GM12873 (cell line): ENCODE results near the gene SLCO2B1.

Experiments used
- TF ChIP-seq, protein P1 (sequence below): IDR thresholded peaks from 2 replicates; pipeline ENCODE4 v1.5.1; 2012; ENCODE audit warnings: low read depth, mild to moderate bottlenecking, moderate library complexity, low read length, control low read depth; ENCODE audit not compliant: insufficient read depth; ENCODE audit errors: missing control alignments

The SLCO2B1 gene

DNA sequence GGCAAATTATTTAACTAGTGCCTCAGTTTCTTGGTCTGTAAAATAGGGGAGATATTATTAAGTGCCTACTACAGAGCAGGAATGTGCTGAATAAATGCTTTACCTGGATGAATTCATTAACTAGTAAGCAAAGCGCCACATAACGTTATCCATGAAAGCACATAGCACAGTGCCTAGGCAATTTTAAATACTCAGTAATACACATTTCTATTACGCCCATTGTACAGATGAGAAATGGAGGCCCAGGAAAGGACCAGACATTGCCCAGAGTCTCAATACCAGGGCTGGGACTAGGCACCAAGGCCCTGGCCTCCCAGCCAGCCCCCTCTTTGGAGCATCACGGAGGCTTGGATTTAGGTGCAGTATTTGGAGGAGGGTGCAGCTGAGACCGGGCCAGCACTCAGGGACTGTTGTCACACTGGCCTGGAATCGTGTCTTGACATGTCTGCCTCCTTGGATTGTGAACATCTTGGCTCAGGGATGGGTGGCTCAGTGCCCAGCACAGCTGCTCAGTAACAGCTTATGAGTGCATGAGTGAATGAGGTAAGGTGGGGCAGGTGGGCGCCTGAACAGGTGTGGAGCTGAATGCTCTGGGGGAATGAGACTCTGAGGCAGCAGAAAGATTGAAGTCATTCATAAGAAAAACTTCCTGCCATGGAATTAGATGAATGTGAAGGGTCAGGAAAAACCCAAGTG lies 47.5 kb downstream of the SLCO2B1 start:
- TF ChIP-seq, protein P1, sequence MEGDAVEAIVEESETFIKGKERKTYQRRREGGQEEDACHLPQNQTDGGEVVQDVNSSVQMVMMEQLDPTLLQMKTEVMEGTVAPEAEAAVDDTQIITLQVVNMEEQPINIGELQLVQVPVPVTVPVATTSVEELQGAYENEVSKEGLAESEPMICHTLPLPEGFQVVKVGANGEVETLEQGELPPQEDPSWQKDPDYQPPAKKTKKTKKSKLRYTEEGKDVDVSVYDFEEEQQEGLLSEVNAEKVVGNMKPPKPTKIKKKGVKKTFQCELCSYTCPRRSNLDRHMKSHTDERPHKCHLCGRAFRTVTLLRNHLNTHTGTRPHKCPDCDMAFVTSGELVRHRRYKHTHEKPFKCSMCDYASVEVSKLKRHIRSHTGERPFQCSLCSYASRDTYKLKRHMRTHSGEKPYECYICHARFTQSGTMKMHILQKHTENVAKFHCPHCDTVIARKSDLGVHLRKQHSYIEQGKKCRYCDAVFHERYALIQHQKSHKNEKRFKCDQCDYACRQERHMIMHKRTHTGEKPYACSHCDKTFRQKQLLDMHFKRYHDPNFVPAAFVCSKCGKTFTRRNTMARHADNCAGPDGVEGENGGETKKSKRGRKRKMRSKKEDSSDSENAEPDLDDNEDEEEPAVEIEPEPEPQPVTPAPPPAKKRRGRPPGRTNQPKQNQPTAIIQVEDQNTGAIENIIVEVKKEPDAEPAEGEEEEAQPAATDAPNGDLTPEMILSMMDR: no peak

DNA sequence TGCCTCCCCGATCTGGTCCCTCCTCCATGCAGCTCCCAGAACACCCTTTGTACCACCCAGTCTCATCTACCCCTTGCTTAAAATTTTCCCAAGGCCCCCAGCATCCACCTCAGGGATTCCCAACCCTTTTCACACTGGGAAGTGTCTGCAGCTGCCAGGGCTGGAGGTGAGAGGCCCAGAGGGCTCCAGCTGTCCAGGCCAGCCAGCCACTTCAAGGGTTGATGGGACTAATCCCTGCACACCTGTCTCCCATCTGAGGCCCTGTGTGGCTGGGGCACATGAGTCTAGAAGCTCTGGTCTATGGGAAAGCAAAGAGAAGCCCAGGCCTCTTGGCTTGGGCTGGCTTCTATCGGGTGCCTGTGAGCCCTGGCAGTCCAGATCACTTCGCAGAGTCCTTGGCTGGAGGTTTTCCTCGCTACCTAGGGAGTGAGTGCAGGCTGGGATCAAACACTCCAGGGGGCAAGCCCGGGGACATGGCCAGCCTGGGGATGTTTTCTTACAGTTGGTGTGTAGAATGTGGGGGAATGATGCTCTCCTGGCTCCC lies 48.6 kb downstream of the SLCO2B1 start:
- TF ChIP-seq, protein P1: no peak

GRCh38 chr11:75200051-75200450 lies 49.1 kb downstream of the SLCO2B1 start:
- TF ChIP-seq, protein P1: no peak

GRCh38 chr11:75200531-75200930 lies 49.6 kb downstream of the SLCO2B1 start:
- TF ChIP-seq, protein P1: no peak

GRCh38 chr11:75201771-75202170 lies 50.9 kb downstream of the SLCO2B1 start:
- TF ChIP-seq, protein P1: no peak

DNA sequence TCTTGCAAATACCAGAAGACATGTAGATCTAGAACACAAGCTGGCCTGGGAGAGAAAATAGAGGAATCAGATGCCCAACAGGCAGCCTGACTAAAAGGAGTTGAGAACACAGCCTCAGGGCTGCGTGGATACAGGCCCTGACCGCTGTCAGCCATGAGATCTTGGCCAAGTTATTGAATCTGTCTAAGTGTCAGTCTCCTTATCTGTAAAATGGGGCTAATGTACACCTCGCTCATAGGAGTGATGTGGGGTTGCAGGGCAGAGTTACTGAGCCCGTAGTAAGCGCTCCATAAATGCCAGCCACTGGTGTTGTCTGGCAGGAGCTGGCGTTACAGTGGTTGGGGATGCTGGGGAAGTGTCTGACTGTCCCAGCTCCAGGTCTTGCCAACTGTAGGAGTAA lies 51.3 kb downstream of the SLCO2B1 start:
- TF ChIP-seq, protein P1: no peak

DNA sequence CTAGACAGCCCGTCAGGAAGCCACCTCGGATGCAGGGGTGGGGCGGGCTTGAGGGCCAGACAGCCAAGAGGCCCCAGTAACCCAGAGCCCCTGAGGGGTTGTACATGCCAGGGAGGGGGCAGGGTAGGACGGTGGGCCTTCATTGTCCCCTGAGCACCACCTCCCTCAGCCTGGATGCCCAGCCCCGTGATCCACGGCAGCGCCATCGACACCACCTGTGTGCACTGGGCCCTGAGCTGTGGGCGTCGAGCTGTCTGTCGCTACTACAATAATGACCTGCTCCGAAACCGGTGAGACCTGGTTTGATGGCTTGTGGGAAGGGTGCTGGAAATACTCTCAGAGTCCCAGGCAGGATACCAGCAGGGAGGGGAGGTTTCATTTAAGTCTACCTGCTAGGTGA lies 52.2 kb downstream of the SLCO2B1 start:
- TF ChIP-seq, protein P1: no peak
